ENCODE results near the gene NMNAT3.

NMNAT3 gene

DNA sequence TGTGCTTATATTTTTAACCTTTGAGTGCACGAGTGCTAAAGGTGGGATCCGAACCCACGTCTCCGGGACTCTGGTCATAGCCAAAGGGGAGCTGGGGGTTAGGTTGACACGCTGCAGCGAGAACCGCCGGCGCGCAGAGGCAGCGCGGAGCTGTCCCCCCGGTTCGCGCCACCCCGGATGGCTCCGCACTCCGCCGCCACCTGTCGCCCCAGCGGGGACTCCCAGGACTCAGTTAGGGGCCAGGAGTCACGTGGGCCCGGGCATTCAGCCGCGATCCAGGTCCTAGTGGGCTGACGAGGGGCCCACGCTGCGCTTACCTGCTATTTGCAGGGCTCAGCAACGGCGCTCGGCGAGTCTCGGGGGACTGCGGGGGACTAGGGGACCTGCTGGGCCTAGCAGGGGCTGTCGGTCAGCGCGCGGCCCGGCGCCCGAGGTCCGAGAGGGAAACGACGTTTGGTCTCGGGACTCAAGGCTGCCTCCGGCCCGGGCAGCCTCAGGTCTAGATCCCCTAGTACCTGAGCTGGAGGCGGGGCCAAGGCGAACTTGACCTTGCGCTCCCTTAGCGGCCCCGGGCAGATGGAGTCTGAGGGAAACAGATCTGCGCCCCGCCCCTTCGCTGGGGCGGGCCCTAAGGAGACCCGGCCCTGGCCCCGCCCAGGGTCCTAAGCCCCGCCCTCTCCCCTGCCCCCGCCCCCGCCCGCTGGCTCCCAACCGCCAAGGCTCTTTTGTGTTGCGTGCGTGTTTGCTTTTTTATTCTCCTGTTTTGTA is at the start of gene NMNAT3:
Gene NMNAT3, minus strand, starts transcription at position 585 of the 768 bp plus-strand sequence. CDS start 50,248 bp downstream, outside the sequence.
- DNase-seq (ENCODE audit: low spot score) = peak; percentile 97

DNA sequence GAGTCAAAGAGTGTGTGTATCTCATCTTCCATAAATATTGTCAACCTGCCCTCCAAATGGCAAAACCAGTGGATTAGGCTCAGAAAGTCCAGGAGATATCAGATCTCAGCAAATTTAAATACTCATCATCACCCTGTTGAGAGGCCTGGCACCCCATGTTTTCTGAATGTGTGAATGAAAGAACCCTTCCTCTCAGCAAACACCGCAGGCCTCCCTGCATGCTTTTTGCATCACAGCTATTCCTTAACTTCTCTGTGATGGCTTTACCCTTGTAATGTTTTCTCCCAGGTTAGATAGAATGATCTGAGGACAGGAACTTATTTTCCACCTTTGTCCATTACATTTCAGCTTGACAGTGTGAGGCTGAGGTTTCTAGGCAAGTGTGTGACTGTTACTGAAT is 43.6 kb upstream of the NMNAT3 start:
- DNase-seq (ENCODE audit: low spot score) = no peak

GRCh38 chr3:139718415-139718814 is 40.6 kb upstream of the NMNAT3 start:
- peak; percentile 28 for DNase-seq (ENCODE audit: low spot score)

DNA sequence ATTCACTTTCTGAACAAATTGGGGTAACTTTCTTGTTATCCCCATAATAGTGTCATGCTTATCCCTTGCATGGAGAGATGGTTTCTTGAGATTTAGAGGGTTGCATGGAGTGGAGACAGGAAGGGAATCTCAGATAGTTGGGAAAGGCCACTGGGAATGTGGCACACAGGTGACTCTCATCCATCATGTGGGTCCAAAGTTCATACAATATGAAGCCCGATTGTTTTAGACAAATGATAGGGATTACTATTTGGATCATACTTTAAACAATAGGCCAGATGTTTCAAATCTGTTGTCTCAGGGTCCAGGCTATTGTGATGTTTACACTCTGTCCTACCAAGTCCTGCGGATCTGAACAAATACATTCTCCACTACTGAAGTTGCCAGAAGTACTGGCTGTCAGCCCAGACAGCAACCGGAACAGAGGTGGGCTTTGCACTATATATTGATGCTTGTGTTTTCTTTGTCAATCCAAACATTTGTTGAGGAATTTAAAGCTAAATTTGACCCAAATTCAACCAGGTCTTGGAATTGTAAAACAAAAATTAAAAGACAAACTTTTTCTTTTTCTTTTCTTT is 39.2 kb upstream of the NMNAT3 start:
- no peak for DNase-seq (ENCODE audit: low spot score)

- DNase-seq (ENCODE audit: low spot score) = peak; percentile 9
Measured at GRCh38 chr3:139715743-139716360, 38.1 kb upstream of the NMNAT3 start.

GRCh38 chr3:139715166-139715565 is 37.4 kb upstream of the NMNAT3 start:
- no peak for DNase-seq (ENCODE audit: low spot score)

DNA sequence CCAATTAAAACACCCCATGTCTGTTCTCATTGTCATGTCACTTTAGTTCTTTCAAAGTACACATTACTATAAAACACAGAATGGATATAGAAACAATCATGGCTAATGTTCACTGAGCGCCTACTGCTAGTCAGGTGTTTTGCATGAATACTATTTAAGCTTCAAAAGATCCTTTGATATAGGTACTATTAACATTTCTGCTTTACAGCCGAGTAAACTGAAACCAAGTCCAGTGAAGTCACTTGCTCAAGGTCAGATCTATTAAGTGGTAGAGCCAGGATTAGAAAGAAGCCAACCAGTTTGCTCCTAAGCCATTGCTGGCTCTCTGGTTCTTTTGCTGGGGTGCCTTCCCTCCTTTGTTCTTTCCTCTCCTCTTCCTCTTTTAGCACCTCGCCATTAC is 32.4 kb upstream of the NMNAT3 start:
- DNase-seq (ENCODE audit: low spot score) = peak; percentile 66

- no peak for DNase-seq (ENCODE audit: low spot score)
Measured at GRCh38 chr3:139705631-139706030, 27.9 kb upstream of the NMNAT3 start.

- DNase-seq (ENCODE audit: low spot score) = no peak
Measured at GRCh38 chr3:139696314-139696604, 18.5 kb upstream of the NMNAT3 start.

- no peak for DNase-seq (ENCODE audit: low spot score)
Measured at GRCh38 chr3:139695426-139696313, 17.9 kb upstream of the NMNAT3 start.

DNA sequence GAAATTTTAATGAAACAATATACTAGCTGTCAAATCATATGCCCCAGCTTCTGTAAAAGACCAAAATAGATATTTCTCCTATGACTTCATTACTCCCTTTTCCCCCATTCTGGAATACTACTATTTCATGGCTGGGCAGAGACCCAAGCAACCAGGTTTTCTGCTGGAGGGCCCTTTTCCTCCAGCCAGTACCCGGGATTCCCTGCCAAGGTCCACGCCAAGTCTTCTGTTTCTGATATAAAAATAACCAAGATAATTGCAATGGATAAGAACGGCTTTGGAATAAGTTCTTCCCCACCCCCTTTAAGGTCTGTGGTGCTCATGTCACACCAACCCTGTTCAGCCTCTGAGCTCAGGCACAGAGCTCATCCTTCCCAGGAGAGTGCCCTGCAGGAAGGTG is 17.2 kb upstream of the NMNAT3 start:
- no peak for DNase-seq (ENCODE audit: low spot score)

DNA sequence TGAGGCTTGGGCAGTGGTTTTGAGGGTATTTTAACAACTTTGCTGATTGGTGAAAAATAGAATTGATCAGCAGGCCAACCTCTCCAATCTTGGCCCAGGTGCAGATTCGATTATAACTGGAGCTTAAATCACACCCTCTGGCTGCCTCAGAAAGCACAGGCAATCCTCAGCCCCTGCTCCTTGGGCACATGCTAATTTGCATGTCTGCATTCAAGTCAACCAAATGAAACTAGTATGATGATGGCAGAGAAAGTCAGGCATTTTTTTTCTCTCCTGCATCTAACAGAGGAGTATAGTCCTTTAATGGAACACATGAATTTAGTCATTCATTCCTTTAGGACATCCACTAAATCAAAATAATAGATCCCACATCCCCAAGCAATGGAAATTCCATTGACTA is 16.8 kb upstream of the NMNAT3 start:
- DNase-seq (ENCODE audit: low spot score) = no peak

- DNase-seq (ENCODE audit: low spot score) = no peak
Measured at GRCh38 chr3:139691619-139692018, 13.8 kb upstream of the NMNAT3 start.

DNA sequence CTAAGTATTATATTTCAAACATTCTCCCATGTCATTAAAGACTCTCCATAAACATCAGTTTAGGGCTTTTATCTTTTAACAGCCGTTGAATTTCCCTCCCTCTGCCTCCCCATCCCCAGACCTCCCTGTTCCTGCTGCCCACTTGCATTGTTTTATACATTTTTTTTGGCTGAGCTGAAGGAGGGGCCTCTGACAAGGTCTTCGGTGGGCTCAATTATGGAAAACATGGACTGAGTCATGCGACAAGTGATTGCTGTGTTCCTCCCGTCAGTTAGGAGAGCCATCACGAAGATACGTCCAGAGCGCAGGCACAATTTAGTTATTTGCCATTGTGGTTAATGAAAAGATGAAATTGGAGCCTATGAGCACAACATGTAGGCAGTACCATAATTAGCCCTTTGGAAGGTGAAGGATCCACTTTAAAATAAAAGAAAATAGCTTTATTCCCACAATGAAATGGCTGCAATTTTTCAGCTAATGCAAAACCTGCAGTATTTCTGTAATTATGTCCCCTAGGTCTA is 12.0 kb upstream of the NMNAT3 start:
- no peak for DNase-seq (ENCODE audit: low spot score)

GRCh38 chr3:139689122-139689521 is 11.3 kb upstream of the NMNAT3 start:
- no peak for DNase-seq (ENCODE audit: low spot score)

DNA sequence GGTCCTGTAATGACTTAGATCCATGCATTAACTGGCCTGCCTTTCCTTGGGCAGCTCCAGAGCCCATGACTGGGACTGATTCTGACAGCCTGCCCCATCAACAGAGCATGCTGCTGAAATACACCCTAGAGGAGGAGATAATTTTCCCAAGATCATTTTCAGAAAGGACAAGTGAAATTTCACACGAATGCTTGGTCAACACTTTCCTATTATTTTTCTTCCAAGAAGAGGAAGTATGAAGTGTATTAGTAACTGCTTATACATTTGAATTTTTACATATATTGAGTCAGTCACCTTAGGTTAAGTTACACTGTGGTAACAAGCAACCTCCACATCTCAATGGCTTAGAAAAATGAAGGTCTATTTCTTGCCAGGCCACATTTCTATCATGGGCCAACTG is 9.7 kb upstream of the NMNAT3 start:
- no peak for DNase-seq (ENCODE audit: low spot score)

GRCh38 chr3:139686624-139687023 is 8.9 kb upstream of the NMNAT3 start:
- DNase-seq (ENCODE audit: low spot score) = no peak

DNA sequence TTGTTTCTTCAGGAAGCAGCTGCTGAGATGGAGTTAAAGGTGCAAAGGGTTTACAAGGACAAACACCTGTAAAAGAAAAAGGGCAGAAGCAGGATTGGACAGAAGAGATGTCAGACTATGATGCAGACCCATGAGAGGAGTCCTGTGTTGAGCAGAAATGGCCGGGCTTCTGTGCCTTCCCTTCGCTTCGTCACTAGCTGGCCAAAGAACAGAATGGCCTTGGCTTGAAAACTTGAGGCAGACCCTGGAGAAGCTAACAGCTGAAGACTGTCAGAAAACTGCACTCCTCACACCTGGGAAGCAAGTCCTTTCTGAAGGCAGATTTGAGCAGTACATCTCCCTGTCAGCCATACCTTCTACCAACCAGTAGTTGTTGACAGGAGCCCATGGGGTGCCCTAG is 8.4 kb upstream of the NMNAT3 start:
- DNase-seq (ENCODE audit: low spot score) = no peak

DNA sequence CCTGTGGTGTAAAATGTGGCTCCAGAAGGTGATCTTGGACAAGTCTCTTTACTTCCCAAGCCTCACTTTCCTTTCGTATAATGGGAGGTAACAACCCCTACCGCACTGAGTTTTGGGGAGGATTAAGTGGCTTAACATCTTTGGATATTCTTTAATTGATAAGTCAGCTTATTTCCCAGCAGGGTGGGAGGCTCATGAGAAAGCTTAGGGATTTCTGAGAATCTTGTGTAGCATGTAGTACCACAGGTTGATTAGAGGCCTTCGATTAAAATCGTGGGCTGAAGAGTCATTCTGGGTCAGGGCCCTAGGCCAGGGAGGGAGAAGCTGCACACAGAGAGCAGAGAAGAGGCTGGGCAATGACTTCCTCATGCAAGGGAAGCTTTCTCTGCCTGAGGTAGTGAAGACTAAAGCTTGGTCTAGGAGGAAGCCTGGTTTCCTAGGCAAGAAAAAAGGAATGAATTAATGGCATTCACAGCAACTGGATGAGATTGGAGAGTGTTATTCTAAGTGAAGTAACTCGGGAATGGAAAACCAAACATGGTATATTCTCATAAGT is 1.5 kb upstream of the NMNAT3 start:
- no peak for DNase-seq (ENCODE audit: low spot score)

DNA sequence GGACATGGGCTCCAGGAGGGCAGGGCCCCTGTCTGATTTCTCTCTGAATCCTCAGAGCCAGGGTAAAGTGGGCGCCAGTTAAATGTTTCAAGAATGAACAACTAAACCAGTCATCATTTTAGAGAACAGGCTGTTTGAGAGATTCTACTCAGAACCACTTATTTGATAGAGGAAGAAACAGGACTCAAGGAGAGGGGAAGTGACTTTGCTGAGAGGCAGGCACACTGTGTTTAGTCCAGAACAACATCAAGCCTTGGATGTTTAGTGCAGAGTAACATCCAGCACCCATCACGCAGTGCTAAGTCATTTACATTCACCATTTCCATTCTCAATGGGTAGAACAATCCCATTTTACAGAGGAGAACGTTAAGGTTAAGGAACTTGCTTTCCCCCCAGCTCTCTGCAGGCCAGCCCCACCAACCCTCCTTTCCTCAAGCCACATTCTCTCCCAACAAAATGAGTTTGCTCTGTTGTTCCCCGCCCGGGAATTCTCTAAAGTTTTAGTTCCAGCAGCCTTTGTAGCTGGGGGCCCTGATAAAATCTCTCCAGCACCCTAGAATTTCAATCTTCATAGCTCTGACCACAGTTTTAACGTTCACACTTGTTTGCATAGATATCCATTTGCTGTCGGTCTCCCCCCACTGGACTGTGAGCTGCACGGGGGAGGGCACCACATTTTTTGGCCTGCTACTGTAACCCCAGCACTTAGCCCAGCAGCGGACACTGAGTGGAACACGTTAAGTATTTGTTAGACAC is 962 bp downstream of the NMNAT3 start:
- no peak for DNase-seq (ENCODE audit: low spot score)

GRCh38 chr3:139676108-139676507 is 1.7 kb downstream of the NMNAT3 start:
- no peak for DNase-seq (ENCODE audit: low spot score)

Data from SW480 (cell line).